BLaER1 (cell line): ENCODE measurements around the gene SERPINA1.

ENCODE experiments used
- H3K27ac ChIP-seq: shearing (Covaris generic); formaldehyde crosslinking; 2 replicates; pipeline ENCODE4 v1.8.1; 2022
- H3K27me3 ChIP-seq: shearing (Covaris generic); formaldehyde crosslinking; 2 replicates; pipeline ENCODE4 v1.8.1; 2022
- H3K36me3 ChIP-seq: shearing (Covaris generic); formaldehyde crosslinking; 2 replicates; pipeline ENCODE4 v1.8.1; 2022
- H3K4me1 ChIP-seq: shearing (Covaris generic); formaldehyde crosslinking; 2 replicates; pipeline ENCODE4 v1.8.1; 2022
- H3K4me2 ChIP-seq: shearing (Covaris generic); formaldehyde crosslinking; 2 replicates; pipeline ENCODE4 v1.8.1; 2022
- H3K4me3 ChIP-seq: shearing (Covaris generic); formaldehyde crosslinking; 2 replicates; pipeline ENCODE4 v1.8.1; 2022
- H3K9ac ChIP-seq: shearing (Covaris generic); formaldehyde crosslinking; 2 replicates; pipeline ENCODE4 v1.8.1; 2022
- H3K9me3 ChIP-seq: shearing (Covaris generic); formaldehyde crosslinking; 2 replicates; pipeline ENCODE4 v1.8.1; 2022
- H4K20me1 ChIP-seq: shearing (Covaris generic); formaldehyde crosslinking; 2 replicates; pipeline ENCODE4 v1.8.1; 2022
- Cebpa-rat ChIP-seq: shearing (Covaris generic); IDR thresholded peaks from 2 replicates; pipeline ENCODE4 v1.8.1; 2022

The SERPINA1 gene

GRCh38 chr14:94384342-94384741 is 4.1 kb downstream of the SERPINA1 start:
- no peaks in the 10 kb centered on the region for H3K4me1 ChIP-seq
- no peak for TF ChIP-seq Cebpa-rat
- no peak overlapping the region for H3K4me3 ChIP-seq
- H3K9me3 ChIP-seq = no peaks in the 10 kb centered on the region
- no peak overlapping the region for H3K27ac ChIP-seq
- H3K4me2 ChIP-seq = no peak overlapping the region
- H3K27me3 ChIP-seq = no peaks in the 10 kb centered on the region
- H4K20me1 ChIP-seq = no peaks in the 10 kb centered on the region
- H3K36me3 ChIP-seq = no peaks in the 10 kb centered on the region
- no peak overlapping the region for H3K9ac ChIP-seq

- Histone ChIP-seq H3K4me1 (no peaks in the 10 kb centered on the region), H3K4me3 (no peak overlapping the region), H3K9me3 (no peaks in the 10 kb centered on the region), H3K4me2 (no peak overlapping the region), H3K9ac (no peak overlapping the region), H3K27me3 (no peaks in the 10 kb centered on the region), H4K20me1 (no peaks in the 10 kb centered on the region), H3K27ac (no peak overlapping the region), H3K36me3 (no peaks in the 10 kb centered on the region)
- TF ChIP-seq Cebpa-rat = no peak
Measured at GRCh38 chr14:94383777-94384176, 4.6 kb downstream of the SERPINA1 start.

- Histone ChIP-seq H3K4me3 (no peak overlapping the region), H4K20me1 (no peaks in the 10 kb centered on the region), H3K4me1 (no peaks in the 10 kb centered on the region), H3K4me2 (no peak overlapping the region), H3K36me3 (no peaks in the 10 kb centered on the region), H3K27ac (no peak overlapping the region), H3K27me3 (no peaks in the 10 kb centered on the region), H3K9ac (no peak overlapping the region), H3K9me3 (no peaks in the 10 kb centered on the region)
- TF ChIP-seq Cebpa-rat = no peak
Measured at GRCh38 chr14:94382716-94383596, 5.4 kb downstream of the SERPINA1 start.

GRCh38 chr14:94382099-94382715 is 6.2 kb downstream of the SERPINA1 start:
- Histone ChIP-seq H3K36me3 (no peaks in the 10 kb centered on the region), H3K4me2 (no peak overlapping the region), H3K9ac (no peak overlapping the region)

GRCh38 chr14:94381149-94382030 is 7.0 kb downstream of the SERPINA1 start:
- no peaks in the 10 kb centered on the region for H3K36me3 ChIP-seq
- H3K4me2 ChIP-seq = no peak overlapping the region
- H4K20me1 ChIP-seq = no peaks in the 10 kb centered on the region
- no peak for TF ChIP-seq Cebpa-rat
- H3K9ac ChIP-seq = no peak overlapping the region
- no peak overlapping the region for H3K4me3 ChIP-seq
- no peaks in the 10 kb centered on the region for H3K27me3 ChIP-seq
- no peaks in the 10 kb centered on the region for H3K9me3 ChIP-seq
- no peak overlapping the region for H3K27ac ChIP-seq
- no peaks in the 10 kb centered on the region for H3K4me1 ChIP-seq

More at GRCh38 chr14:94382099-94382715, 6.2 kb downstream of the SERPINA1 start:
- no peaks in the 10 kb centered on the region for H4K20me1 ChIP-seq
- H3K9me3 ChIP-seq = no peaks in the 10 kb centered on the region
- no peaks in the 10 kb centered on the region for H3K4me1 ChIP-seq
- H3K27me3 ChIP-seq = no peaks in the 10 kb centered on the region
- no peak overlapping the region for H3K27ac ChIP-seq
- H3K4me3 ChIP-seq = no peak overlapping the region
- no peak for TF ChIP-seq Cebpa-rat

DNA sequence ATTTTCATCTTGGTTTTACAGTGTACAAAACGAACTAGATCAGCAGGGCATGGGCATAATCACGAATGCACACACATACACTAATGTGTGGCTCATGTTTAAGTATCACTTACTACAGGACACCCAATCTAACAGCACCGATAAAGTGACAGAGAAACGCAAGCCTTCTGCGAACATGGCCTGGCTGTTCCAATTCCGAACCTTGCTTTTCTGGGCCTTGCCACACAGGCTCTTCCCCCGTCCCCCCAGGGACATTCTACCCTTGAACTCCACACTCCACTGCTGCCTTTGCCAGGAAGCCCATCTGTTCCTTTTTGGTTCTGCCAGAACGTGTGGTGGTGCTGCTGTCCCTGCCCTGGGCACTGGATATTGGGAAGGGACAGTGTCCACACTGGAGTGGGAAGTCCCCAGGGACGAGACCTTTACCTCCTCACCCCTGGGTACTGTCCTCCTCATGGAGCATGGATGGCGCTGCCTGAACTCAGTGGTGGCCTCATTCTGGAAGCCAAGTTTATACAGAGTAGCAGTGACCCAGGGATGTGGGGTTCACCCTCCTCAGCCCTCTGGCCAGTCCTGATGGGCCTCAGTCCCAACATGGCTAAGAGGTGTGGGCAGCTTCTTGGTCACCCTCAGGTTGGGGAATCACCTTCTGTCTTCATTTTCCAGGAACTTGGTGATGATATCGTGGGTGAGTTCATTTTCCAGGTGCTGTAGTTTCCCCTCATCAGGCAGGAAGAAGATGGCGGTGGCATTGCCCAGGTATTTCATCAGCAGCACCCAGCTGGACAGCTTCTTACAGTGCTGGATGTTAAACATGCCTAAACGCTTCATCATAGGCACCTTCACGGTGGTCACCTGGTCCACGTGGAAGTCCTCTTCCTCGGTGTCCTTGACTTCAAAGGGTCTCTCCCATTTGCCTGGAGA is 7.9 kb downstream of the SERPINA1 start:
- Histone ChIP-seq H4K20me1 (no peaks in the 10 kb centered on the region), H3K4me3 (no peak overlapping the region), H3K4me2 (no peak overlapping the region), H3K4me1 (peaks cover 7% of the 10 kb centered on the region), H3K27me3 (no peaks in the 10 kb centered on the region), H3K9ac (no peak overlapping the region), H3K36me3 (no peaks in the 10 kb centered on the region), H3K27ac (no peak overlapping the region), H3K9me3 (no peaks in the 10 kb centered on the region)
- no peak for TF ChIP-seq Cebpa-rat

DNA sequence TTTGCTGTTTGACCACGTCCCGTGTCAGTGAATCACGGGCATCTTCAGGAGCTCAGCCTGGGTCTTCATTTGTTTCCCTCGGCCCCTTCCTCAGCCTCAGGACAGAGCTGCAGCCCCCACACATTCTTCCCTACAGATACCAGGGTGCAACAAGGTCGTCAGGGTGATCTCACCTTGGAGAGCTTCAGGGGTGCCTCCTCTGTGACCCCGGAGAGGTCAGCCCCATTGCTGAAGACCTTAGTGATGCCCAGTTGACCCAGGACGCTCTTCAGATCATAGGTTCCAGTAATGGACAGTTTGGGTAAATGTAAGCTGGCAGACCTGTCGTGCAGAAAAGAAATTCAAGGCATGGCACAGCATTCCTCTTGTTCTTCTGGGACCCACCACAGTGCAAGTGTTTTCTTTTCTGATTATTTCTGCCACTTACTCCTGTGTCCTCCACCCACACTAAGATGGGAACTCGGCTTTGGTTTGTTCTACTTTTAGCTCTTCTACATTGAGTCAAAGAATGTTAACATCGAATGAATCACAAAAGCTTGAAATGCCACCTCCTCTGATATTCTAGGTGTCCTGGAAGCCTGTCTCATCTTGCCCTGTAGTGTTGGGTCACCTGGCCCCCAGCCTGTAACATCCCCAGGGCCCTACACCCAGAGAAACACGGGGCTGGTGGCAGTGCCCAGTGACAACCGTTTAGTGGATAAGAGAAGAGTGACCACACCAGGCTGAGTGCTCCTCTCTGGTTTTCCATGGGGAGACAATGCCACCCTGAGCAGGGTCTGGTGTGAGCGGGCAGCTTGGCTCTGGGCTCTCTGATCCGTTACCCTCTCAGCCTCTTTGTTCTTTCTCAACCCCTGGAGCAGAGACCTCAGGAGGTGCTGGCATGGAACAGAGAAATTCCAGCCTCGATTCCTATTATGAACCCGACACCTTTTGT is 8.8 kb downstream of the SERPINA1 start:
- no peak for TF ChIP-seq Cebpa-rat
- no peak overlapping the region for H3K4me3 ChIP-seq
- no peaks in the 10 kb centered on the region for H4K20me1 ChIP-seq
- H3K4me1 ChIP-seq = peaks cover 7% of the 10 kb centered on the region
- no peaks in the 10 kb centered on the region for H3K36me3 ChIP-seq
- H3K9ac ChIP-seq = no peak overlapping the region
- no peaks in the 10 kb centered on the region for H3K27me3 ChIP-seq
- no peak overlapping the region for H3K4me2 ChIP-seq
- H3K27ac ChIP-seq = no peak overlapping the region
- H3K9me3 ChIP-seq = no peaks in the 10 kb centered on the region

DNA sequence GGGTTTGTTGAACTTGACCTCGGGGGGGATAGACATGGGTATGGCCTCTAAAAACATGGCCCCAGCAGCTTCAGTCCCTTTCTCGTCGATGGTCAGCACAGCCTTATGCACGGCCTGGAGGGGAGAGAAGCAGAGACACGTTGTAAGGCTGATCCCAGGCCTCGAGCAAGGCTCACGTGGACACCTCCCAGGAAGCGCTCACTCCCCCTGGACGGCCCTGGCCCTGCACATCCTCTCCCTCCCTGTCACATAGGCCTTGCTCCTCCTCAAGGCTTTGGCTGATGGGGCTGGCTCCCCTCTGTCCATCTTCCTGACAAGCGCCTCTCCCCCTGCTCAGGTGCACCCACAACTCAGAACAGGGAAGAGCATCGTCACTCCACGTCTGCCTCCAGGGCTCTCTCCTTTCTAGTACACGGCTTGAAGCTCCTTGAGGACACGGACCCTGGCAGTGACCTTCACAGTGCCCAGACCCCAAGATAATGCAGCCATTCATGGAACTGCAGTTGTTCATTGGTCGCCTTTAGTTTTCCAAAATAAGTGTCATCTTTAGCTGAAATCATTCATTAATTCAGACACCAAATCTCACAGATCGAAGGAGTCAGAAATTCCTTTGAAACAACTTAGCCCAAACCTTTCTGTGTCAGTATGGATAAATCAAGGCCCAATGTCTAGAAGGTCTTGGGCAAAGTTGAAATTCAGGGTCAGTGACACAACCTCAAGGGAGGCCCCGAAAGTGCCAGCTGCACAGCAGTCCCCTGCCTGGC is 9.7 kb downstream of the SERPINA1 start:
- no peak overlapping the region for H3K4me2 ChIP-seq
- H3K9me3 ChIP-seq = no peaks in the 10 kb centered on the region
- H3K27me3 ChIP-seq = no peaks in the 10 kb centered on the region
- no peaks in the 10 kb centered on the region for H3K36me3 ChIP-seq
- H3K9ac ChIP-seq = no peak overlapping the region
- H3K27ac ChIP-seq = no peak overlapping the region
- TF ChIP-seq Cebpa-rat = no peak
- no peak overlapping the region for H3K4me3 ChIP-seq
- H3K4me1 ChIP-seq = peaks cover 7% of the 10 kb centered on the region
- no peaks in the 10 kb centered on the region for H4K20me1 ChIP-seq
